ENCODE data around the gene KCNJ10.

Gene KCNJ10

DNA sequence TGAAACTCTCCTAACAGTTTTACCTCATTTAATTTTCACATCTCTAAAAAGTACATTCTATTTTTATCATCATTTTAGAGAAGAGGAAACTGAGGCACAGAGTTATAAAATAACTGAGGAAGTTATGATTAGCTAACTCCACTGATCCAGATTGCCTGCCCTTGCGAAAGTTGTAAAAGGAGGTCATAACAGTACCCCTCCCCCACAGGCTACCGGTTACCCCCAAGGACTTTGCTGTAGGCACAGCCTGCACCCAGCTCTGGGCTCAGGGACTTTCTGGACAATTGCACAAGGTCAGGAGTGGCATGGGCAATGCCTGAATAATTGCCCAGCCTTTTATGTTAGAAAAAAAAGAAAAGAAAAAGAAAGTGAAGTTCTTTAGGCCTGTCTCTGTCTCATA lies 60.9 kb downstream of the KCNJ10 start:
- DNase-seq (ENCODE audit: low spot score in 2 of 2) (no peak), ATAC-seq (no peak)
- Mint-ChIP-seq H3K36me3 (no peaks in the 10 kb centered on the region), H3K4me3 (no peak overlapping the region), H3K9me3 (no peaks in the 10 kb centered on the region), H3K27ac (no peak overlapping the region), H3K4me1 (no peaks in the 10 kb centered on the region)

DNA sequence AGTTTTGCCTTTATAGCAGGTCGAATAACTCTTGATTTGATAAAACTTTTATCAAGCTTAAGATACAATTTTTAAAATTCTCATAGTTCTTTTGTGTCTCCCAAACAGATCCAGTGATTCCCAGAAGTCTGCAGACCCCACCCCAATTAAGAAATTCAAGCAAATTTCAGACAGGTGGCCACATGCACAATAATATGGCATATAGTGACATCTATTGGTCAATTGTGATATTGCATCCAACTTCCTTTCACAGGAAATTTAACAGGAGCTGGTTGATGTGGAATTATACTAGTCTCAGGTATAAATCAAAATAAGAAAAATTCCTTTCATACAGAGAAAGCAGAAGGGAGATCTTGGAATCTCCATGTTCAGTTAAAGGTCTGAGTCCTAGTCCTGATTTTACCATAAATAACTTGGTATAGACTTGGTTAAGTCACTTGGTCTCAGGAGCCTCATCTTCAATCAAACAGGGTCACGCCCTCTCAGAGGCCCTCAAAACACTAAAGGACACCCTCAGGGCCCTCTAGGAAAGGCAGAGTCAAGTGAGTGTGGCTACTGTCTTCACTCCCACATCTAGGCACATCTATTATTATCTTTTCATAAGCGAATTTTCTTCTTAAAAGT lies 62.3 kb downstream of the KCNJ10 start:
- ATAC-seq (no peak), DNase-seq (ENCODE audit: low spot score in 2 of 2) (no peak)
- H3K36me3 Mint-ChIP-seq, result no peaks in the 10 kb centered on the region
- H3K27ac Mint-ChIP-seq, result no peak overlapping the region
- no peak overlapping the region for H3K4me3 Mint-ChIP-seq
- H3K9me3 Mint-ChIP-seq, result no peaks in the 10 kb centered on the region
- H3K4me1 Mint-ChIP-seq, result no peaks in the 10 kb centered on the region

DNA sequence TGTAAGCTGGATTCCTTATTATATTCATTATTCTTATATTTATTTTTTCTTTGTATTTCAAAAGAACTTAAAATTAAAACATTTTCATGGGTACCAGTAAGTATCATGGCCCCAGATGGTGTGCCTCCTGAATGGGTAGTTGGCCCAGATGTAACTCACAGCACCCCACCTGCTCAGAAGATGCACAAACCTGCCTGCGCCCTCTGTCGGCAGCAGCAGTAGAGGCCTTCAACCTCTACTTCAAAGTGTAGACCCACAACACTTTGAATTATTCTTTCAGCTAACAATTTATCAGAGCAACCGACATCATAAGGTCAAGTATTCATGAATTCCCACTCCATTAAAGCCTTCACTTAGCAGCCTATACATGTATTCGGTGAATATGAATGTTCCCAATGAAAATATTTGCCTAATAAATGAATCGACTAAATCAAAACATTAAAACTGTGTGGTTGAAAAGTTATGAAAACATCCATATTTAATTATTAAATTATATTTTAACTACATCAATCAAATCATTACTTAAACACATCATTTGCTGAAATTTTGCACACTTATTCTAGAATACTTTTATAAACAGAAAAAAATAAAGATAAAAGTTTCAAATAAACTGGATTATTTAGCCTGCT lies 63.5 kb downstream of the KCNJ10 start:
- peak; percentile 52 to 78 for DNase-seq (ENCODE audit: low spot score in 2 of 2)
- Mint-ChIP-seq H3K36me3 (no peaks in the 10 kb centered on the region), H3K4me1 (no peaks in the 10 kb centered on the region), H3K4me3 (no peak overlapping the region), H3K9me3 (no peaks in the 10 kb centered on the region), H3K27ac (no peak overlapping the region)
- peak; percentile 86 for ATAC-seq

DNA sequence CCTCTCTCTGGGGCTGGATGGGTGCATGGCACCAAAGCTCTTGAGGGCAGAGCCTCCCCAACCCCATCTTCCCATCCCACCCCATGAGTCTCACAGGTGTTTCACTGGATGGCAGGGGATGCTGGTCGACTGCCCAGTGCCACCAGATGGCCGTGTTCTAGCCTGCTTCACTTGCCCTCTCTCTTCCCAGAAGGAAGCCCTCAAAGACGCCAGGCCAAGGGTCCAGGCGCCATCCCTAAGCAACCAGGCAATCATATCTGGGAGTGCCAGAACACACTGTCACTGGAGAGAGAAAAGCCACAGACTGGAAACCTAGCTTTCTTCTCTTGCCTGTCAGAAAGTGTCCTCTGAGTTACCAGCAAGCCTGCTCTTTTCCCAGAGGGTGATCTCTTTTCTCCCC lies 64.9 kb downstream of the KCNJ10 start:
- H3K4me1 Mint-ChIP-seq, result no peaks in the 10 kb centered on the region
- DNase-seq (ENCODE audit: low spot score in 2 of 2), result no peak
- H3K27ac Mint-ChIP-seq, result peak overlapping the region; percentile 48
- H3K9me3 Mint-ChIP-seq, result no peaks in the 10 kb centered on the region
- no peak overlapping the region for H3K4me3 Mint-ChIP-seq
- H3K36me3 Mint-ChIP-seq, result no peaks in the 10 kb centered on the region
- no peak for ATAC-seq

DNA sequence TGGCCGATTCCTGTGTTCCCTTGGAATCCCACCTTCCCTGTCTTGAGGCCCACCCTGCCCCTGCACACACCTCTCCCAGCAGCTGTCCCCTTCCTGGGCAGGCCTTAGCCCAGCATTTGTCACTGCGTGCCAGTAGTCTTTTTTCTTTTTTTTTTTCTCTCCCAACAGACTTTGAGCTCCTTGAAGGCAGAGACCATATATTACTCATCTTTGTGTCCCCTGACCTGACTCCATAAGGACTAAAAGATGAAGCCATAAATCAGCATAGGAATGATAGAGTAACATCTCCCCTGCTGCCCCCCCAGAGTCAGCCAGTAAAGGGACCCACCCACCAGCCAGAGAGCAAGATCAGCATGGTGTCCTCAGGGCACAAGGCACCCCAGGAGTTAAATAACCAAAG lies 65.5 kb downstream of the KCNJ10 start:
- Mint-ChIP-seq H3K27ac (peak overlapping the region; percentile 48), H3K9me3 (no peaks in the 10 kb centered on the region), H3K4me3 (no peak overlapping the region), H3K36me3 (no peaks in the 10 kb centered on the region), H3K4me1 (no peaks in the 10 kb centered on the region)
- ATAC-seq, result no peak
- DNase-seq (ENCODE audit: low spot score in 2 of 2), result no peak

DNA sequence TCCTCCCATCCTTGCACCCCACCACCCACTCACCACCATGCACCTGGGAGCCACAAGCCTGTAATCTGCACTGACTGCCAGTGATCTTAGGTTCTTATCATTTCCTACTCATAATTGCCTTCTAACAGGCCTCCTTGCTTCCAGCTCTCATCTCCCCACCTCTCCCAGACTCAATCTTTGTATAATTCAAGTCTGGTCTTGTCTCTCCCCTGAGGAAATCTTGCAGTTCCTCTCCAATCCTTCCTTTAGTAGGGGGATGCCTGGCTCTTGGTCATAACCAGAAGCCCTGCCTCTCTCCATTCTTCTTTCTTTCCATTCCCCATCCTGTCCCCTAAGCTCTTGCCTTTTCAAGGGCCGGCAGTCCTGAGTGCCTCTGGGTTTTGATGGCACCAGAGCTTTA lies 66.0 kb downstream of the KCNJ10 start:
- H3K27ac Mint-ChIP-seq, result no peak overlapping the region
- no peaks in the 10 kb centered on the region for H3K4me1 Mint-ChIP-seq
- H3K4me3 Mint-ChIP-seq, result no peak overlapping the region
- ATAC-seq (no peak), DNase-seq (ENCODE audit: low spot score in 2 of 2) (no peak)
- H3K36me3 Mint-ChIP-seq, result no peaks in the 10 kb centered on the region
- no peaks in the 10 kb centered on the region for H3K9me3 Mint-ChIP-seq

DNA sequence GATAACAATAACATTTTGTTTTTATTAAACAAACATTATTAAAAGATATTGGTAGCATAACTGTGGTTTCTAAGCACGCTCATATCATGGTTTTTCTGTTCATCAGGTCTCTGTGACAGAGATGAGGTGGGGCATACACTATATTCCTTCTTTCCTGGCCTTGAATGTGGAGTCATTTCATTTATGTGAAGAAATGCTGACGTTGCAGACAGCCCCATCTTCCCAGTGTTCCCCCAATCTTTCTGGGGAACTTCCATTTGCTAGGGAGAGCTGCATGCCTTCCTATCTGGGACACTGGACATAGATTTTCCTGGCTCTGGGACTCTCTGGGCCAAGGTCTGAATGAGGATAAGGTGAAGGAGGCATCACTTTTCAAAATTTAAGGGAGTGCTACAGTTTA lies 68.5 kb downstream of the KCNJ10 start:
- Mint-ChIP-seq H3K36me3 (no peaks in the 10 kb centered on the region), H3K4me1 (no peaks in the 10 kb centered on the region), H3K4me3 (no peak overlapping the region), H3K9me3 (no peaks in the 10 kb centered on the region), H3K27ac (no peak overlapping the region)
- ATAC-seq (no peak), DNase-seq (ENCODE audit: low spot score in 2 of 2) (no peak)

DNA sequence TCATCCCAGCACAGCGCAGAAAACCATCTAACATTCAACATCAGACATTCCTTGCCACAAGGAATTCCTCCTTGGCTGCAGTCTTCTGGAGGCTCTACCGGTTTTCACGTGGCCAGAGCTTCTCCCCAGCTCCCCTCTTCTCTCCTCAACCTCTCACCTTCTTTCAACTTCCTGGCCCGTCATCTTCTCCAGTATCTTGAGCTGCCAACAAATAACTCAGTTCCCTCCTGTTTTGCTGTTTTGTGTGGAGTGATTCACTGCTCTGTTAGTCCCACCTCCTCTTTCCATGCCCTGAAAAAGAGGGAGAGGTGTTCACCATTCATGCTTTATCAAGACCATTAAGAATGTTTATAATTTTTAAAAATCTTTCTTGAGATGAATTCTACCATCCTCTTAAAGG lies 70.8 kb downstream of the KCNJ10 start:
- H3K9me3 Mint-ChIP-seq, result no peaks in the 10 kb centered on the region
- ATAC-seq (no peak), DNase-seq (ENCODE audit: low spot score in 2 of 2) (no peak)
- H3K4me1 Mint-ChIP-seq, result no peaks in the 10 kb centered on the region
- no peak overlapping the region for H3K27ac Mint-ChIP-seq
- H3K36me3 Mint-ChIP-seq, result no peaks in the 10 kb centered on the region
- no peak overlapping the region for H3K4me3 Mint-ChIP-seq

DNA sequence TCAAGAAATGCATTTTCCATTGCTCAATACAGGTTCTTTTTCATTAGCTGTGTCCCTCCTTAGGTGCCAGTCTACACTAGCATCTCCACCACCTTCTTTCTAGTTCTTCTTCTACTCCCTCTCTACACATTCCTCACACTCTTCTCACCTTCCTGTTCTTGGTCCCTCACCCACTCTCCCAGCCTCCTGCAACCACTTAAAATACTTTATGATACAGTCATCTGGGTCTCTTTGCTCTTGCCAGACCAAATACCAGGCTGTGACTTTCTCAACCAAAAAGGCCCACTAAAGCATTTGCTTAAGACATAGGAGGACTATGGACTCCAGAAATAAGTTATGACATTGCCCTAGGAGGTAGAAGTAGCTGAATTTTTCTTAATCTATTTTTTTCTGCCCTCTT lies 73.3 kb downstream of the KCNJ10 start:
- no peak for ATAC-seq
- Mint-ChIP-seq H3K36me3 (no peaks in the 10 kb centered on the region), H3K27ac (no peak overlapping the region), H3K4me1 (no peaks in the 10 kb centered on the region), H3K4me3 (no peak overlapping the region), H3K9me3 (no peaks in the 10 kb centered on the region)
- DNase-seq (ENCODE audit: low spot score in 2 of 2), result no peak

DNA sequence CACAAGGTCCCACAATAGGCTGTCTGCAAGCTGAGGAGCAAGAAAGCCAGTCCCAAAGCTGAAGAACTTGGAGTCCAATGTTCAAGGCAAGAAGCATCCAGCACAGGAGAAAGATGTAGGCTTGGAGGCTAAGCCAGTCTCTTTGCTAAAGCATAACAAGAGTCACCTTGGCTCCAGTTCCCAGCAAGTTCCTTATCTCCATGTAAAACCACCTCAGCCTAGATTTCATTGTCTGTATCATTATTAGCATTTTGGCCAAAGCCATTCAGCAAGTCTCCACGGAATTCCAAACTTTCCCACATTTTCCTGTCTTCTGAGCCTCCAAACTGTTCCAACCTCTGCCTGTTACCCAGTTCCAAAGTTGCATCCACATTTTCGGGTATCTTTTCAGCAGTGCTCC lies 75.1 kb downstream of the KCNJ10 start:
- Mint-ChIP-seq H3K4me3 (no peak overlapping the region), H3K9me3 (no peaks in the 10 kb centered on the region), H3K4me1 (no peaks in the 10 kb centered on the region), H3K36me3 (no peaks in the 10 kb centered on the region), H3K27ac (no peak overlapping the region)
- no peak for ATAC-seq
- no peak for DNase-seq (ENCODE audit: low spot score in 2 of 2)

DNA sequence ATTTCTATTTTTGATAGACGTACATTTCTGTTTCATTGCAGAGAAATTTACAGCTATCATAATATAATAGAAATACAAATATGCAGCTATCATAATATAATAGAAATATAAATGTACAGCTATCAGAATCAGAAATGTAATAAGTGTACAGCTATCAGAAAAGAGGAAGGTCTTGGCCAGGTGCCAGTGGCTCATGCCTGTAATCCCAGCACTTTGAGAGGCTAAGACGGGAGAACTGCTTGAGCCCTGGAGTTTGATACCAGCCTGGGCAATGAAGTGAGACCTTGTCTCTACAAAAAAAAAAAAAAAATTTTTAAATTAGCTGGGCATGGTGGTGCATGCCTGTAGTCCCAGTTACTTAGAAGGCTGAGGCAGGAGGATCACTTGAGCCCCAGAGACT lies 76.0 kb downstream of the KCNJ10 start:
- DNase-seq (ENCODE audit: low spot score in 2 of 2), result no peak
- H3K4me3 Mint-ChIP-seq, result no peak overlapping the region
- no peaks in the 10 kb centered on the region for H3K4me1 Mint-ChIP-seq
- H3K36me3 Mint-ChIP-seq, result no peaks in the 10 kb centered on the region
- H3K27ac Mint-ChIP-seq, result no peak overlapping the region
- H3K9me3 Mint-ChIP-seq, result no peaks in the 10 kb centered on the region
- ATAC-seq, result no peak

DNA sequence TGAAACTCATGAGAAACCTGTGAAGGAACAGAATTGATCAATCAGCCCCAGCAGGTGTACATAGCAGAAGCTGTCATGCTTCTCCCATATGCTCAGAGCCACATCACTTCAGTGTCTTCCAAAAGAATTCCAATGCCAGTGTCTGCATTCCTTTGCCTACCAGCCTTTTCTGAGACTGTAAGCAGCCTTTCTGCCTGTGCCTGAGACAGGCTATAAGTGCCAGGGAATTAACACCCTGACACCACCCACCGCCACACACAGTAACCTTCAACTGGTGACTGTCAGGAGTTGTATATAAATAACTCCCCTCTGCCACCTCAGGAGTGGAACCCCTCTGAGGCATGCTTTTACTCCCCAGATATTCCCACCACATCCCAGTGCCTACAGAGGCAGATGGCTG lies 77.8 kb downstream of the KCNJ10 start:
- no peak overlapping the region for H3K4me3 Mint-ChIP-seq
- H3K4me1 Mint-ChIP-seq, result no peaks in the 10 kb centered on the region
- ATAC-seq (no peak), DNase-seq (ENCODE audit: low spot score in 2 of 2) (no peak)
- no peaks in the 10 kb centered on the region for H3K36me3 Mint-ChIP-seq
- no peak overlapping the region for H3K27ac Mint-ChIP-seq
- no peaks in the 10 kb centered on the region for H3K9me3 Mint-ChIP-seq

DNA sequence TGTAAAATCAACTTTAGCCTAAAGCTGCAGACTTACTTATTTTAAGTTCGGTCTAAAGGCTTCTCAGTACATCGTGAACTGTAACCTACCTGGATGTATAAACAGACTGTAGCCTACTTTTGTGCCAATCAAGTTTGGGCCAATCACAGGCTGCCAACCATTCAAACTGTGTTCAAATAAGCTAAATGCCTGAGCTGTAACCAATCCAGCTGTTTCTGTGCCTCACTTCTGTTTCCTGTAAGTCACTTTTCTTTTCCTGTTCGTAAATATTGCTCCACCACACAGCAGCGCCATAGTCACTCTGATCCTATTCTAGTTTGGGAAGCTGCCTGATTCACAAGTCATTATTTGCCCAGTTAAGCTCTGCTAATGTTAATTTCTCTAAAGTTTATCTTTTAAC lies 78.4 kb downstream of the KCNJ10 start:
- DNase-seq (ENCODE audit: low spot score in 2 of 2) (no peak), ATAC-seq (no peak)
- no peaks in the 10 kb centered on the region for H3K9me3 Mint-ChIP-seq
- H3K36me3 Mint-ChIP-seq, result no peaks in the 10 kb centered on the region
- no peaks in the 10 kb centered on the region for H3K4me1 Mint-ChIP-seq
- no peak overlapping the region for H3K4me3 Mint-ChIP-seq
- no peak overlapping the region for H3K27ac Mint-ChIP-seq

DNA sequence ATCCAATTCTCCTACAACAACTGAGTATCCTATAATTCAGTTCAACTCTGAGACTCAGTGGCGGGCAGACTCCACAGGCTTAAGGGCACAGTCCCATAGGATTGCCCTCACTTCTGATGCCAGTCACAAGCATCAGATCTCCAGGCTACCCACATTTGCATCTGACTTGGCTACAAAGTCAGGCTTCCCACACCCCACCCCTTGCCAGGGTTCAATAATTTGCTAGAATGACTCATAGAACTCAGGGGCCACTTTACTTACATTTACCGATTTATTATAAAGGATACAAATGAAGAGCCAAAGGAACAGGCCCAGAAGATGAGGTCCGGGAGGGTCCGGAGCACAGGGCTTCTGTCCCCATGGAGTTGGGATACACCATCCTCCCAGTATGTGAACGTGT lies 80.0 kb downstream of the KCNJ10 start:
- no peaks in the 10 kb centered on the region for H3K4me1 Mint-ChIP-seq
- no peaks in the 10 kb centered on the region for H3K9me3 Mint-ChIP-seq
- DNase-seq (ENCODE audit: low spot score in 2 of 2) (no peak), ATAC-seq (no peak)
- H3K27ac Mint-ChIP-seq, result no peak overlapping the region
- H3K4me3 Mint-ChIP-seq, result no peak overlapping the region
- no peaks in the 10 kb centered on the region for H3K36me3 Mint-ChIP-seq

DNA sequence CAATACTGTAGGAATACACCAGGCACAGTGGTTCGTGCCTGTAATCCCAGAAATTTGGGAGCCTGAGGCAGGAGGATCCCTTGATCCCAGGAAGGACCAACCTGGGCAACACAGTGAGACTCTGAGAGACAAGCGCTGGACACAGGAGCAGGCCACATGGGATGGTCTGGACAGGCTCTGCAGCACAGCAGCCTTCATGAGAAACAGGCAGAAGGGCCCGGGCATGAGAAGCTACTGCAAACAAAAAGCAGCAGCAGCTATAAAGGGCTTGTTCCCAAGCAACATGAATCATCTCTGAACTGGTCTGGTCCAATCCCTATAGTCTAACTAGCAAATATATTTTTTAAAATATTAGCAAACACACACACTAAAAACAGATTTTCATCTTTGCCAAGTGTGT lies 80.4 kb downstream of the KCNJ10 start:
- H3K4me1 Mint-ChIP-seq, result no peaks in the 10 kb centered on the region
- no peak overlapping the region for H3K27ac Mint-ChIP-seq
- H3K36me3 Mint-ChIP-seq, result no peaks in the 10 kb centered on the region
- H3K4me3 Mint-ChIP-seq, result no peak overlapping the region
- ATAC-seq (no peak), DNase-seq (ENCODE audit: low spot score in 2 of 2) (no peak)
- no peaks in the 10 kb centered on the region for H3K9me3 Mint-ChIP-seq

DNA sequence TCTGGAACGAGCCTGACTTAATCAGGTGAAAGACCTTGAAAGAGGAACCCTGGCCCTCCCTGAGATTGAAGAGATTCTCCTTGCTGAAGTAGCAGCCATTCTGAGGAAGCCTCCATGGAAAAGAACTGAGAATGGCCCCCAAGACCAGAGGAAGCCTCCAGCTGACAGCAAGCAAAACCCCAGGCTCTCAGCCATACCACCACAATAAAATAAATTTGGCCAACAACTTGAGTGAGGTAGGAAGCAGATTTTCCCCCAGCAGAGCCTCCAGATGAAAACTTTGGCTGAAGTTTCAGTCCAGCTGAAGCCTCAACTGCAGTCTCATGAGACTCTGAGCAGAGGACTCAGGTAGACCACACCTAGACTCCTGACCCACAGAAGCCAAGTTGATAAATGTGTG lies 82.0 kb downstream of the KCNJ10 start:
- DNase-seq (ENCODE audit: low spot score in 2 of 2) (peak in 1 of 2 donors; percentile 35), ATAC-seq (no peak)
- H3K4me3 Mint-ChIP-seq, result no peak overlapping the region
- H3K4me1 Mint-ChIP-seq, result no peaks in the 10 kb centered on the region
- no peak overlapping the region for H3K27ac Mint-ChIP-seq
- H3K36me3 Mint-ChIP-seq, result no peaks in the 10 kb centered on the region
- H3K9me3 Mint-ChIP-seq, result no peaks in the 10 kb centered on the region

DNA sequence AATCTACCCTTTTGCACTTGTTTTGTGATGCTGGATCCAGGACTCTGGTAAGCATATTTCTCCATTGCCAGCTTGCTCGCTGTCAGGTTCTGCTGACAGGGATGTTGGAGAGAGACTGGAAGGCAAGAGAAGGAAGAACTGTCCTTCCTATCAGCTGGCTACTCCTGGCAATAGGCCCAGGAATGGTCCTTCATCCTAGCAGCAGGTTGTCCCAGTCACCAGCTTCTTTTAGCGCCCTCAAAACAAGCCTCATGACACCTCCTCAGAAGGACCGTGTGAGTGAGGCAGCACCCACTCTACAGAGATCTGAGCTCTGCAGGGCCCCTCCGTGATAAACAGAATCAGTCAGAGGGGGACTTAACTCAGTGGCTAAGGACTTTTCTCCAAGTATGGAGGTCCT lies 82.8 kb downstream of the KCNJ10 start:
- H3K27ac Mint-ChIP-seq, result no peak overlapping the region
- no peaks in the 10 kb centered on the region for H3K36me3 Mint-ChIP-seq
- DNase-seq (ENCODE audit: low spot score in 2 of 2), result peak in 1 of 2 donors; percentile 20
- no peak for ATAC-seq
- H3K4me3 Mint-ChIP-seq, result no peak overlapping the region
- H3K4me1 Mint-ChIP-seq, result no peaks in the 10 kb centered on the region
- H3K9me3 Mint-ChIP-seq, result no peaks in the 10 kb centered on the region

Measured in stimulated activated effector memory CD8-positive, alpha-beta T cell treated with anti-CD3 and anti-CD28 coated beads, Interleukin-12 subunit alpha, Interleukin-12 subunit beta, amount 100 ng/mL, for 72 hours (primary cell).